Measurements from ENCODE around the gene GNMT. TPM values are rescaled to one million over a fixed set of nuclear protein-coding genes. Genes with fewer than 3 reads are reported as not detected.

Gene GNMT
- total and polyA plus RNA-seq, 2 of the 8 experiments (the other 6 are each of a cell fraction or from before 2014, with no cell fraction given) = 1.8 to 3.4 TPM

DNA sequence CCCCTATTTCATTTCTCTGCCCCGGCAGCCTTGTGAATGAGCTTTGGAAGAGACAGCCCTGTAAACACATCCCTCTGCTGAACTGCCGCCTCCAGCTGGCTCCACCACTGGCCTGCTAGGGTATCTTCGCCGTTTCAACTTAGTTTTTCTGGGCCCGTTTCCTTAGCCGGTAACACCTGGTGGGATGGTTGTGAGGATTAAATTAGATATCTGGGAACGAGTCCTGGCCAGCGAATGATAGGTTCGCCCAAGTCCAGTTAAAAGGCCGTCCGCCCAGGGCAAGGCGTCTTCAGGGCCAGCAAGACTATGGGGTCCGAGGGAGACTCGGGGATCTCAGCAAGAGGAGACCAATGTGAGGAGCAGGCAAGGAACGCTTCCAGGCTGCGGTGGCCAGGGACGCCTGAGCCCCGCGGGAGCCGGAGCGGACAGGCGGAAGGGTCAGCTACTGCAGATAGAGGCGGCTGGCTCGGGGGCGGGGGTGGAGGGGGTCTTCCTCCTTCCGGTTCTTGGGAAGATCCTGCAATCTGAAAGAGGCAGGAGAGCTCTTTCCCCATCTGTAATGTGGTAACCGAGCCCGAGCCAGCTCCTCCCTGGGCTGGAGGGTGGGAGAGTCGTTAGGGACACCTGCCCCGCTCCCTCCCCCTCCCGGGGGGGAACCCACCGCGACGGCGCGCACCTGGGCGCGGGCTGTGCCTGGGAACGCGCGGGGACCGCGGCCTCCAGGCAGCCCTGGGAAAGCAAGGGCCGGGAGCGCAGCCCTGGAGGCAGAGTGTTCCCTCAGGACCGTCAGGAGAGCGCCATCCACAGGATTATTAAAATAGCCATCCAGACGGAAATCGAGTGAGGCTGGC is 49.2 kb upstream of the GNMT start (continued):
- TF ChIP-seq, protein P1, sequence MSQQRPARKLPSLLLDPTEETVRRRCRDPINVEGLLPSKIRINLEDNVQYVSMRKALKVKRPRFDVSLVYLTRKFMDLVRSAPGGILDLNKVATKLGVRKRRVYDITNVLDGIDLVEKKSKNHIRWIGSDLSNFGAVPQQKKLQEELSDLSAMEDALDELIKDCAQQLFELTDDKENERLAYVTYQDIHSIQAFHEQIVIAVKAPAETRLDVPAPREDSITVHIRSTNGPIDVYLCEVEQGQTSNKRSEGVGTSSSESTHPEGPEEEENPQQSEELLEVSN (IDR thresholded peaks at IDR 0.05) = peak; percentile 8; the same call in 1 of the 2 replicates
- TF ChIP-seq POLR2A (IDR thresholded peaks at IDR 0.05; ENCODE audit: control extremely low read depth in 1 of 2, low read depth in 2 of 2, low read length in 2 of 2) = peak in 1 of 2 experiments; percentile 38; a peak in 1 of 3 replicates
- TF ChIP-seq, protein P2, sequence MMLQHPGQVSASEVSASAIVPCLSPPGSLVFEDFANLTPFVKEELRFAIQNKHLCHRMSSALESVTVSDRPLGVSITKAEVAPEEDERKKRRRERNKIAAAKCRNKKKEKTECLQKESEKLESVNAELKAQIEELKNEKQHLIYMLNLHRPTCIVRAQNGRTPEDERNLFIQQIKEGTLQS (IDR thresholded peaks at IDR 0.05; ENCODE audit: insufficient read depth, low read depth, low read length) = no peak

Measured in H1 (cell line).